Measurements from ENCODE around the gene PLA2G4F.

PLA2G4F gene

GRCh38 chr15:42123546-42123945, 32.9 kb downstream of the PLA2G4F start:
- H3K36me3 ChIP-seq (ENCODE audit: insufficient read depth, low read length): no peaks in the 10 kb centered on the region
- H3K27me3 ChIP-seq (ENCODE audit: insufficient read depth, low read length): peaks cover 7% of the 10 kb centered on the region; the same call in 1 of the 2 replicates
- no peak overlapping the region for H3K9ac ChIP-seq (ENCODE audit: low read length)
- TF ChIP-seq, protein P1, sequence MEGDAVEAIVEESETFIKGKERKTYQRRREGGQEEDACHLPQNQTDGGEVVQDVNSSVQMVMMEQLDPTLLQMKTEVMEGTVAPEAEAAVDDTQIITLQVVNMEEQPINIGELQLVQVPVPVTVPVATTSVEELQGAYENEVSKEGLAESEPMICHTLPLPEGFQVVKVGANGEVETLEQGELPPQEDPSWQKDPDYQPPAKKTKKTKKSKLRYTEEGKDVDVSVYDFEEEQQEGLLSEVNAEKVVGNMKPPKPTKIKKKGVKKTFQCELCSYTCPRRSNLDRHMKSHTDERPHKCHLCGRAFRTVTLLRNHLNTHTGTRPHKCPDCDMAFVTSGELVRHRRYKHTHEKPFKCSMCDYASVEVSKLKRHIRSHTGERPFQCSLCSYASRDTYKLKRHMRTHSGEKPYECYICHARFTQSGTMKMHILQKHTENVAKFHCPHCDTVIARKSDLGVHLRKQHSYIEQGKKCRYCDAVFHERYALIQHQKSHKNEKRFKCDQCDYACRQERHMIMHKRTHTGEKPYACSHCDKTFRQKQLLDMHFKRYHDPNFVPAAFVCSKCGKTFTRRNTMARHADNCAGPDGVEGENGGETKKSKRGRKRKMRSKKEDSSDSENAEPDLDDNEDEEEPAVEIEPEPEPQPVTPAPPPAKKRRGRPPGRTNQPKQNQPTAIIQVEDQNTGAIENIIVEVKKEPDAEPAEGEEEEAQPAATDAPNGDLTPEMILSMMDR (IDR thresholded peaks at IDR 0.05; ENCODE audit: low read length): no peak
- TF ChIP-seq EZH2 (IDR thresholded peaks at IDR 0.05; ENCODE audit: borderline replicate concordance, low read length): no peak
- no peak overlapping the region for H3K4me2 ChIP-seq (ENCODE audit: low read length)
- H3K9me3 ChIP-seq (ENCODE audit: low read length): no peaks in the 10 kb centered on the region
- H3K79me2 ChIP-seq (ENCODE audit: insufficient read depth, low read length): no peaks in the 10 kb centered on the region
- H3K9me2 ChIP-seq (ENCODE audit: low read depth, low read length): no peaks in the 10 kb centered on the region
- H2AFZ ChIP-seq (ENCODE audit: low read length): no peak overlapping the region
- no peaks in the 10 kb centered on the region for H3K4me1 ChIP-seq (ENCODE audit: insufficient read depth, low read length, severe bottlenecking)
- no peak overlapping the region for H3K27ac ChIP-seq (ENCODE audit: low read depth, low read length, poor library complexity, severe bottlenecking)
- no peak overlapping the region for H3K4me3 ChIP-seq (ENCODE audit: low read depth, low read length, poor library complexity, severe bottlenecking)
- no peaks in the 10 kb centered on the region for H3F3A ChIP-seq (ENCODE audit: insufficient read depth, low read length)
- no peaks in the 10 kb centered on the region for H4K20me1 ChIP-seq (ENCODE audit: insufficient read depth, low read length)

DNA sequence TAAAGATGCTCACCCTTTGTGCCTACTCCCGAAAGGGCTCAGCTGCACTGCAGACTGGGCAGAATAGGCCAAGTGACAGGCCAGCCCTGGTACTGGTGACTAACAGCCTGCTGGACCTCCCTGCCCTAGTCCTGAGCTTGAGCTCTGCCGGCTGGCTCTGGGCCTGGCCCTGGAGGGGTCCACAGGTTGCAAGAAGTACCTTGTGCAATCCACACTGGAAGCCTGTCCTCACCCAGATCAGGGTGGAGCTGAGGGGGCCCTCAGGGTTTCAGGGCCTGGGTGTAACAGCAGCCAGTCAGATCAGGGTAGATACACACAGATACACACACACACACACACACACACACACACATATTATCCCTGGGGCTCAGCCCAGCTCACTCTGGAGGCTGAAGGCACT, 34.8 kb downstream of the PLA2G4F start:
- Histone ChIP-seq H4K20me1 (ENCODE audit: insufficient read depth, low read length) (no peaks in the 10 kb centered on the region), H3K9me2 (ENCODE audit: low read depth, low read length) (no peaks in the 10 kb centered on the region), H3K9ac (ENCODE audit: low read length) (no peak overlapping the region), H3K27me3 (ENCODE audit: insufficient read depth, low read length) (peaks cover 7% of the 10 kb centered on the region; the same call in 1 of the 2 replicates), H3K36me3 (ENCODE audit: insufficient read depth, low read length) (no peaks in the 10 kb centered on the region), H3K4me2 (ENCODE audit: low read length) (no peak overlapping the region), H3F3A (ENCODE audit: insufficient read depth, low read length) (no peaks in the 10 kb centered on the region), H3K79me2 (ENCODE audit: insufficient read depth, low read length) (no peaks in the 10 kb centered on the region), H3K4me1 (ENCODE audit: insufficient read depth, low read length, severe bottlenecking) (no peaks in the 10 kb centered on the region), H3K27ac (ENCODE audit: low read depth, low read length, poor library complexity, severe bottlenecking) (no peak overlapping the region), H3K4me3 (ENCODE audit: low read depth, low read length, poor library complexity, severe bottlenecking) (no peak overlapping the region), H2AFZ (ENCODE audit: low read length) (no peak overlapping the region), H3K9me3 (ENCODE audit: low read length) (no peaks in the 10 kb centered on the region)
- TF ChIP-seq, protein P1 (IDR thresholded peaks at IDR 0.05; ENCODE audit: low read length): no peak
- TF ChIP-seq EZH2 (IDR thresholded peaks at IDR 0.05; ENCODE audit: borderline replicate concordance, low read length): no peak

DNA sequence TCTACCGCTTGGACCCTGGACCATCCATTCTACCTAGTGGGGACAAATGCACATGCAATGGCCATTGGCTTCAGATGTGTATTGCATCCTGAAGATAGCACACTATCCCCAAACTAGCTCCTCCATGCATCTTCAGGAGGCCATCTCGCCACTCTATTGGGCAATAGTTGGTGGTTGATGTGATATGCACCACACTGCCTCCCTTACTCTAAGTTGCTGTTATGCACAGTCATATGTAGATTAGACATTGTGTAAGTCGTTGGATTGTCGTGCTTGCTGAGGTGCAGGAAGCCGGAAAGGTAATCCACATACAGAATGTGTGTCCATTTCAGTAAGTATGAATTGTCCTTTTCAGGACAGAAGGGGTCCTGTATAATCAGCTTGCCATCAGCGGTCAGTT, 35.4 kb downstream of the PLA2G4F start:
- Histone ChIP-seq H3K27me3 (ENCODE audit: insufficient read depth, low read length) (peaks cover 7% of the 10 kb centered on the region; the same call in 1 of the 2 replicates), H2AFZ (ENCODE audit: low read length) (no peak overlapping the region), H3K4me1 (ENCODE audit: insufficient read depth, low read length, severe bottlenecking) (no peaks in the 10 kb centered on the region), H3K9ac (ENCODE audit: low read length) (no peak overlapping the region), H3K27ac (ENCODE audit: low read depth, low read length, poor library complexity, severe bottlenecking) (no peak overlapping the region), H3F3A (ENCODE audit: insufficient read depth, low read length) (no peaks in the 10 kb centered on the region), H3K9me2 (ENCODE audit: low read depth, low read length) (no peaks in the 10 kb centered on the region), H3K9me3 (ENCODE audit: low read length) (no peaks in the 10 kb centered on the region), H3K79me2 (ENCODE audit: insufficient read depth, low read length) (no peaks in the 10 kb centered on the region), H3K4me2 (ENCODE audit: low read length) (no peak overlapping the region), H3K4me3 (ENCODE audit: low read depth, low read length, poor library complexity, severe bottlenecking) (no peak overlapping the region), H3K36me3 (ENCODE audit: insufficient read depth, low read length) (no peaks in the 10 kb centered on the region; the same call in 1 of the 2 replicates), H4K20me1 (ENCODE audit: insufficient read depth, low read length) (no peaks in the 10 kb centered on the region)
- TF ChIP-seq EZH2 (IDR thresholded peaks at IDR 0.05; ENCODE audit: borderline replicate concordance, low read length): no peak
- TF ChIP-seq, protein P1 (IDR thresholded peaks at IDR 0.05; ENCODE audit: low read length): no peak

All from OCI-LY1 (cell line).